Measurements from ENCODE around the gene CORO2B. TPM values are rescaled to one million over a fixed set of nuclear protein-coding genes. Genes with fewer than 3 reads are reported as not detected.
A peak's percentile ranks its signal among the peaks of the same experiment; 100 is the strongest.

The CORO2B gene
- total RNA-seq, 1 donor from 2014 or later = 11.0 TPM

- no peak overlapping the region for H3K4me3 ChIP-seq
- DNase-seq (ENCODE audit: low spot score in 2 of 2) = no peak
- H3K27ac ChIP-seq = no peak overlapping the region
- peaks cover 0 to under 1% of the 10 kb centered on the region in 2 donors for H3K4me1 ChIP-seq
- TF ChIP-seq, protein P1, sequence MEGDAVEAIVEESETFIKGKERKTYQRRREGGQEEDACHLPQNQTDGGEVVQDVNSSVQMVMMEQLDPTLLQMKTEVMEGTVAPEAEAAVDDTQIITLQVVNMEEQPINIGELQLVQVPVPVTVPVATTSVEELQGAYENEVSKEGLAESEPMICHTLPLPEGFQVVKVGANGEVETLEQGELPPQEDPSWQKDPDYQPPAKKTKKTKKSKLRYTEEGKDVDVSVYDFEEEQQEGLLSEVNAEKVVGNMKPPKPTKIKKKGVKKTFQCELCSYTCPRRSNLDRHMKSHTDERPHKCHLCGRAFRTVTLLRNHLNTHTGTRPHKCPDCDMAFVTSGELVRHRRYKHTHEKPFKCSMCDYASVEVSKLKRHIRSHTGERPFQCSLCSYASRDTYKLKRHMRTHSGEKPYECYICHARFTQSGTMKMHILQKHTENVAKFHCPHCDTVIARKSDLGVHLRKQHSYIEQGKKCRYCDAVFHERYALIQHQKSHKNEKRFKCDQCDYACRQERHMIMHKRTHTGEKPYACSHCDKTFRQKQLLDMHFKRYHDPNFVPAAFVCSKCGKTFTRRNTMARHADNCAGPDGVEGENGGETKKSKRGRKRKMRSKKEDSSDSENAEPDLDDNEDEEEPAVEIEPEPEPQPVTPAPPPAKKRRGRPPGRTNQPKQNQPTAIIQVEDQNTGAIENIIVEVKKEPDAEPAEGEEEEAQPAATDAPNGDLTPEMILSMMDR (IDR thresholded peaks at IDR 0.05) = no peak
- no peaks in the 10 kb centered on the region for H3K36me3 ChIP-seq
- no peaks in the 10 kb centered on the region for H3K27me3 ChIP-seq
- H3K9me3 ChIP-seq = no peaks in the 10 kb centered on the region
- intact Hi-C loops (cut with DNase I) = no loop called here
Measured at GRCh38 chr15:68735610-68736009, 156.8 kb downstream of the CORO2B start.

DNA sequence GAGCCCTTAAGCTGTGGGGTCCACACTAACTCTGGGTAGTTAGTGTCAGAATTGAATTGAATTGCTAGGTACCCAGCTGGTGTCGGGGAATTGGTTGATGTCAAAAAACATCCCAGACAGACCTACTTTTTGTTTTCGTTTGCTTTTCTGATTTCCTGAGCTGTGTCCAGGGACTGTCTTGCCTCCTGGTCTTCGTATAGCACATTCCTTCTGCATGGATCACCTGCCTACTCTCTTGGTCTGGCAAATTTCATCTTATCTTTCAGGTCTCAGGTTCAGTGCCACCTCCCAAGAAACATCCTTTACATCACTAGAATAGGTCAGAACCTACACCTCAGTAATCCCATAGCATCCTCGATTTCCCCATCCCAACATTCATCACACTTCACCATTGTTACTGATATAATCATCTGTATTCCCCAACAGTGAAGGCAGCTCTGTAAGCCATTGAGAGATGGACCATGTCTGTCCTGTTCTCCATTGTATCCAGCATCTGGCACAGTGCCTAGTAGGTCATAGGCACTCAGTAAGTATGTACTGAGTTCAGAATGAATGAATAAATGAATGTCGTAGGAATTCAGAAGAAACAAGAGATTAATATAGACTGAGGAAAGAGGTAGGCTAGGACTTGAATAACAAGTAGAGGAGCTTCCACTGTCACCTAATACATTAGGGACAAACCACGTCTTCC, 160.7 kb downstream of the CORO2B start:
- H3K4me1 ChIP-seq = no peaks in the 10 kb centered on the region
- TF ChIP-seq, protein P1 (IDR thresholded peaks at IDR 0.05) = no peak
- H3K27ac ChIP-seq = no peak overlapping the region
- H3K36me3 ChIP-seq = no peaks in the 10 kb centered on the region
- H3K9me3 ChIP-seq = no peaks in the 10 kb centered on the region
- peak in 1 of 2 donors; percentile 24 for DNase-seq (ENCODE audit: low spot score in 2 of 2)
- H3K4me3 ChIP-seq = no peak overlapping the region
- intact Hi-C loops (cut with DNase I) = no loop called here
- H3K27me3 ChIP-seq = no peaks in the 10 kb centered on the region

GRCh38 chr15:68743256-68743655, 164.5 kb downstream of the CORO2B start:
- no peak for DNase-seq (ENCODE audit: low spot score in 2 of 2)
- Histone ChIP-seq H3K27ac (no peak overlapping the region), H3K4me3 (no peak overlapping the region), H3K9me3 (no peaks in the 10 kb centered on the region), H3K36me3 (no peaks in the 10 kb centered on the region), H3K27me3 (no peaks in the 10 kb centered on the region), H3K4me1 (no peaks in the 10 kb centered on the region)
- intact Hi-C loops (cut with DNase I) = no loop called here
- TF ChIP-seq, protein P1 (IDR thresholded peaks at IDR 0.05) = no peak

DNA sequence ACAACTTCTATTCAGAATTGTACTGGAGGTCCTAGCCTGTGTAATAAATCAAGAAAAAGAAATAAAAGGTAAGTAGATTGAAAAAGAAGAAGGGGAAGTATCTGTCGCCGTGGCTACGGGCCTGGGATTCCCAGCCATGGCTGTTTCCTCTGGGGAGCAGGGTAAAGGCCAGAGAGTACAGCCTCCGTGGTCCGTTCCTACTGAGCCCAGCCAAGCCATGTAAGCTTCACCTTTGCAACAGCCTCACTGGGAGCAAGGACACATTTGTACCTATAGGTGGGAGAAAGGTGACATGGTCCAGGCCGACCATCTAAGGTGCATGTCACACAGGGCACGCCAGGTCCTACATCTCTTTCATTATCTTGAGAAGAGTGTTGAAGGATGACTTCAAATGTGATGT, 170.6 kb downstream of the CORO2B start:
- TF ChIP-seq, protein P1 (IDR thresholded peaks at IDR 0.05) = no peak
- H3K36me3 ChIP-seq = no peaks in the 10 kb centered on the region
- H3K27me3 ChIP-seq = no peaks in the 10 kb centered on the region
- peaks cover 0 to 3% of the 10 kb centered on the region in 2 donors for H3K9me3 ChIP-seq
- H3K27ac ChIP-seq = no peak overlapping the region
- intact Hi-C loops (cut with DNase I) = no loop called here
- H3K4me1 ChIP-seq = no peaks in the 10 kb centered on the region
- no peak overlapping the region for H3K4me3 ChIP-seq
- DNase-seq (ENCODE audit: low spot score in 2 of 2) = peak in 1 of 2 donors; percentile 43

DNA sequence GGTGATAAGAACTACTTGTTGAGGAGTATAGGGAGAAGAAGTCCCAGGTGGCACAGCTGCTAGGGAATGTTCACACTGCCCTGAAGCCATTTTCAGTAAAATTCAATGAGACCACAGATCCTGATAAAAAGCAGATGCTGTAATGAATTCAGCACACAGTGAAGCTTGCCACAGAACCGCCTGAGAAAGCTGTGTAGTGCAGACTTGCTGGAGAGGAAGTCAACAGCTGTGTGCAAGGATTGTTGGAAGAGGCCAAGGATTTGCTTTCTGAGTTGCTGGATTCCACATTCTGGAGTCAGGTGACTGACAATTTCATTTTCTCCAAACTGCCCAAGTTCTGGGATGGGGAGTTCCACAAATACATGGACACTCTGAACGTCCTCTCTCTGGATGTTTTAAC, 171.0 kb downstream of the CORO2B start:
- no peak for DNase-seq (ENCODE audit: low spot score in 2 of 2)
- Histone ChIP-seq H3K4me1 (no peaks in the 10 kb centered on the region), H3K4me3 (no peak overlapping the region), H3K9me3 (peaks cover 0 to 3% of the 10 kb centered on the region in 2 donors), H3K27ac (no peak overlapping the region), H3K36me3 (no peaks in the 10 kb centered on the region), H3K27me3 (no peaks in the 10 kb centered on the region)
- TF ChIP-seq, protein P1 (IDR thresholded peaks at IDR 0.05) = no peak
- intact Hi-C loops (cut with DNase I) = no loop called here

Data from ascending aorta (tissue), 2 donors.